IMR-90 (cell line): ENCODE results near the gene CCDC170. TPM values are rescaled to one million over a fixed set of nuclear protein-coding genes. Genes with fewer than 3 reads are reported as not detected.
A peak's percentile ranks its signal among the peaks of the same experiment; 100 is the strongest.

Experiments used
- ATAC-seq: fragments of 200-7000 bp; cut with Tn5 transposase; 2 replicates; pipeline ENCODE4 v1.9.1; 2020; ENCODE audit warnings: low read depth, mild to moderate bottlenecking, moderate library complexity
- BruUV-seq: library from RNA; stranded (reverse); fragments of 400-500 nt; replicated peaks from 2 replicates; lab custom pipeline; 2021; lab: Mats Ljungman, UMichigan
- CTCF ChIA-PET: fragments of 300-600 bp; formaldehyde crosslinking; extraction: SDS; loops from one replicate; lab custom pipeline; 2021; ENCODE audit warnings: antibody characterized with exemption; lab: Yijun Ruan, JAX
- POLR2A ChIA-PET: fragments of 300-600 bp; sonication (Branson Sonifier 250); formaldehyde crosslinking; loops from one replicate; lab custom pipeline; 2022; ENCODE audit warnings: antibody characterized with exemption; ENCODE audit not compliant: unreplicated experiment; lab: Charles Lee
- DNase-seq: peaks from one replicate; pipeline ENCODE4 v3.0.0; 2013
- H2AFZ ChIP-seq: replicated peaks from 2 replicates; pipeline ENCODE3; 2013; ENCODE audit warnings: low read length, mild to moderate bottlenecking; ENCODE audit not compliant: poor library complexity
- H2AK5ac ChIP-seq: 2 replicates; pipeline ENCODE4 v1.6.1; 2013; ENCODE audit warnings: low read depth, low read length, inconsistent platforms
- H2AK9ac ChIP-seq: replicated peaks from 2 replicates; pipeline ENCODE3; 2013; ENCODE audit warnings: mild to moderate bottlenecking, low read depth, low read length, moderate library complexity; ENCODE audit not compliant: poor library complexity
- H2BK120ac ChIP-seq: 2 replicates; pipeline ENCODE4 v1.6.1; 2013; ENCODE audit warnings: low read depth, low read length, inconsistent platforms
- H2BK15ac ChIP-seq: 3 replicates; pipeline ENCODE4 v1.6.1; 2013; ENCODE audit warnings: low read depth, low read length, inconsistent platforms
- H2BK20ac ChIP-seq: 2 replicates; pipeline ENCODE4 v1.6.1; 2013; ENCODE audit warnings: low read depth, mild to moderate bottlenecking, inconsistent platforms, low read length, moderate library complexity
- H2BK5ac ChIP-seq: 2 replicates; pipeline ENCODE4 v1.6.1; 2013; ENCODE audit warnings: mild to moderate bottlenecking, low read depth, low read length, inconsistent platforms; ENCODE audit not compliant: poor library complexity, severe bottlenecking
- H3K14ac ChIP-seq: replicated peaks from 2 replicates; pipeline ENCODE4 v1.6.1; 2013; ENCODE audit warnings: low read depth, low read length, inconsistent platforms
- H3K18ac ChIP-seq: 2 replicates; pipeline ENCODE4 v1.6.1; 2013; ENCODE audit warnings: low read depth, low read length, control low read depth
- H3K23ac ChIP-seq: 2 replicates; pipeline ENCODE4 v1.6.1; 2013; ENCODE audit warnings: low read depth, low read length, inconsistent platforms
- H3K27ac ChIP-seq: 2 replicates; pipeline ENCODE4 v1.5.1; 2013; ENCODE audit warnings: mild to moderate bottlenecking, control low read depth, low read length; ENCODE audit not compliant: insufficient read depth
- H3K27me3 ChIP-seq: 2 replicates; pipeline ENCODE4 v1.6.1; 2013; ENCODE audit warnings: low read length; ENCODE audit not compliant: control insufficient read depth, insufficient read depth
- H3K36me3 ChIP-seq: 2 replicates; pipeline ENCODE4 v1.6.1; 2013; ENCODE audit warnings: low read length, mixed read lengths; ENCODE audit not compliant: control insufficient read depth, insufficient read depth
- H3K4ac ChIP-seq: 2 replicates; pipeline ENCODE4 v1.6.1; 2013; ENCODE audit warnings: low read depth, low read length, inconsistent platforms
- H3K4me1 ChIP-seq: 2 replicates; pipeline ENCODE4 v1.6.1; 2013; ENCODE audit warnings: low read length, mixed read lengths; ENCODE audit not compliant: control insufficient read depth, insufficient read depth
- H3K4me2 ChIP-seq: 2 replicates; pipeline ENCODE4 v1.6.1; 2013; ENCODE audit warnings: low read depth, mild to moderate bottlenecking, control low read depth, low read length, moderate library complexity
- H3K4me3 ChIP-seq: 2 replicates; pipeline ENCODE4 v1.5.1; 2013; ENCODE audit warnings: low read depth, mild to moderate bottlenecking, control low read depth, low read length, moderate library complexity; ENCODE audit not compliant: insufficient read depth
- H3K56ac ChIP-seq: 2 replicates; pipeline ENCODE4 v1.6.1; 2013; ENCODE audit warnings: low read length, inconsistent platforms; ENCODE audit not compliant: insufficient read depth; ENCODE audit errors: extremely low read depth
- H3K79me1 ChIP-seq, 2 experiments: 2 replicates each; pipeline ENCODE4 v1.6.1; 2013; ENCODE audit warnings: low read length in 2 of 2, inconsistent platforms in 1 of 2, low read depth in 1 of 2
- H3K9ac ChIP-seq: 2 replicates; pipeline ENCODE4 v1.6.1; 2013; ENCODE audit warnings: low read depth, low read length, control low read depth
- H3K9me1 ChIP-seq: 2 replicates; pipeline ENCODE4 v1.6.1; 2013; ENCODE audit warnings: low read length, inconsistent platforms; ENCODE audit not compliant: insufficient read depth
- H3K9me3 ChIP-seq: 2 replicates; pipeline ENCODE4 v1.6.1; 2013; ENCODE audit warnings: low read length; ENCODE audit not compliant: control insufficient read depth, insufficient read depth
- H4K20me1 ChIP-seq: 2 replicates; pipeline ENCODE4 v1.6.1; 2013; ENCODE audit warnings: low read length, inconsistent platforms; ENCODE audit not compliant: insufficient read depth
- H4K5ac ChIP-seq: 2 replicates; pipeline ENCODE4 v1.6.1; 2013; ENCODE audit warnings: mild to moderate bottlenecking, low read depth, low read length, control low read depth
- H4K8ac ChIP-seq, 2 experiments: 2 replicates each; pipeline ENCODE4 v1.6.1; 2013; ENCODE audit warnings: low read depth in 2 of 2, low read length in 2 of 2, control low read depth in 1 of 2, inconsistent platforms in 1 of 2
- H4K91ac ChIP-seq: 2 replicates; pipeline ENCODE4 v1.6.1; 2013; ENCODE audit warnings: low read depth, low read length, inconsistent platforms; ENCODE audit not compliant: insufficient read depth
- BHLHE40 ChIP-seq: fragments of 150-350 bp; IDR thresholded peaks from 2 replicates; pipeline ENCODE4 v1.6.1; 2016; ENCODE audit warnings: mild to moderate bottlenecking, low read depth, low read length
- MAFK ChIP-seq: IDR thresholded peaks from 2 replicates; pipeline ENCODE4 v1.6.1; 2012; ENCODE audit warnings: low read depth, low read length, improper control_type of control experiment
- dilution Hi-C: fragments of 300-500 bp; cut with HindIII; formaldehyde crosslinking; loops from one replicate; pipeline ENCODE4 v1.14.3; 2018; ENCODE audit warnings: low sequenced_read_pairs; ENCODE audit not compliant: unreplicated experiment
- in situ Hi-C: fragments of 300-500 bp; cut with MboI; formaldehyde crosslinking; loops from 3 replicates; pipeline ENCODE4 v1.14.3; 2019; ENCODE audit warnings: low sequenced_read_pairs, inconsistent platforms, mixed read lengths
- intact Hi-C: fragments of 100-400 bp; cut with micrococcal nuclease; formaldehyde crosslinking; loops from 2 replicates; pipeline ENCODE4 v1.10.0; 2022
- polyA plus RNA-seq, 3 experiments: library from polyadenylated mRNA; depleted of rRNA; stranded (reverse); fragments of >200 nt; gene quantifications; 2 replicates each; pipeline ENCODE4 v1.2.3, GENCODE V29; 2012; ENCODE audit warnings: low replicate concordance in 1 of 3
- total RNA-seq: library from RNA; depleted of rRNA; stranded (reverse); fragments of >200 nt; gene quantifications from 2 replicates; pipeline ENCODE4 v1.2.3, GENCODE V29; 2012

Gene CCDC170
- total and polyA plus RNA-seq, 2 of the 4 experiments (the other 2 are of a cell fraction) = 0.12 to 0.54 TPM

DNA sequence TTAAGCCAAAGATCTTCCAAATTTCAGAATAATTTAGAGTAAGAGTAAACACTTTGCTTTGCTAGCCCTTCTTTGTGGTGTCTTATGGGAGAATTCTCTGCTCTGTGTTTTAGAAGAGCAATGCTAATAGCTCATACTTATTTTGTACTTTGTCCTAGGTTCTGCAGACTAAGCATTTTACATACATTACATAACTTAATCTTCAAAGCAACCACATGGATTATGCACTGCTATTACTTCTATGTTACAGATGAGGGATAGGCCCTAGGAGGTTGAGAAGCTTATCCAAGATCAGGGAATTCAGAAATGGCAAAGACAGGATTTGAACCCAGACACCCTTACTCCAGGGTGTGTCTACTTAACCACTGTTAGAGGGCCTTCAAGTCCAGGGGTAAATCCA is 9.8 kb upstream of the CCDC170 start:
- dilution Hi-C loops = no loop called here
- Histone ChIP-seq H3K4me1 (peaks cover 6% of the 10 kb centered on the region; the same call in 1 of the 2 replicates), H2BK15ac (no peak overlapping the region), H3K18ac (no peak overlapping the region), H4K5ac (no peak overlapping the region), H4K8ac (no peak overlapping the region), H3K79me1 (no peaks in the 10 kb centered on the region), H3K27me3 (no peaks in the 10 kb centered on the region), H2BK120ac (no peak overlapping the region), H2AFZ (no peak overlapping the region), H2AK9ac (no peak overlapping the region), H3K56ac (no peak overlapping the region), H4K20me1 (no peaks in the 10 kb centered on the region), H3K4ac (no peak overlapping the region), H3K9me3 (no peaks in the 10 kb centered on the region), H3K4me2 (no peak overlapping the region), H4K91ac (no peak overlapping the region), H2BK20ac (no peak overlapping the region), H3K9me1 (0 out of 2 replicates have a peak, but pooled peaks cover 3% of the 10 kb centered on the region), H3K27ac (no peak overlapping the region), H3K36me3 (no peaks in the 10 kb centered on the region), H2AK5ac (no peak overlapping the region), H3K14ac (no peak overlapping the region), H3K4me3 (no peak overlapping the region), H3K9ac (no peak overlapping the region), H3K23ac (no peak overlapping the region; the same call in 1 of the 2 replicates), H2BK5ac (no peak overlapping the region)
- POLR2A ChIA-PET = no interaction called here
- no TSS peak for BruUV-seq
- in situ Hi-C loops = no loop called here
- CTCF ChIA-PET = interaction anchor here (0.7 kb wide), 1 partner anchor 9 kb away, joined by 4 read pairs; no protein-coding TSS in a partner anchor
- ATAC-seq = no peak
- DNase-seq = no peak
- intact Hi-C loops = no loop called here
- TF ChIP-seq MAFK (peak; percentile 68), BHLHE40 (no peak)
